CD14-positive monocyte (primary cell): ENCODE results near the gene TMEM132D. TPM values are rescaled to one million over a fixed set of nuclear protein-coding genes. Genes with fewer than 3 reads are reported as not detected.

ENCODE experiments used
- DNase-seq, 3 donors: peaks; one replicate each; pipeline ENCODE4 v3.0.0-alpha.2; 2011 to 2022
- H2AFZ ChIP-seq: 2 replicates; pipeline ENCODE4 v1.6.0; 2012; ENCODE audit warnings: mild to moderate bottlenecking, low read depth, low read length, inconsistent platforms; ENCODE audit not compliant: insufficient read depth, poor library complexity, severe bottlenecking
- H3K27ac ChIP-seq, 2 donors: 1 replicate in 1 of 2; 2 replicates in 1 of 2; pipeline ENCODE4 v1.5.1; 2012 to 2013; ENCODE audit warnings: low read length in 2 of 2, control low read depth in 1 of 2, inconsistent platforms in 1 of 2, low read depth in 1 of 2, mild to moderate bottlenecking in 1 of 2
- H3K27me3 ChIP-seq, 2 donors: one replicate each; pipeline versions ENCODE4 v1.6.0 to v1.6.1; 2011 to 2013; ENCODE audit warnings: low read length in 2 of 2; ENCODE audit not compliant: control insufficient read depth in 2 of 2, insufficient read depth in 2 of 2
- H3K36me3 ChIP-seq, 2 donors: replicated peaks in 1 of 2; 1 replicate in 1 of 2; 2 replicates in 1 of 2; pipeline versions ENCODE4 v1.5.1 to v1.6.1; 2012 to 2013; ENCODE audit warnings: low read length in 2 of 2, control low read depth in 1 of 2, inconsistent platforms in 1 of 2, mild to moderate bottlenecking in 1 of 2; ENCODE audit not compliant: insufficient read depth in 2 of 2, control insufficient read depth in 1 of 2
- H3K4me1 ChIP-seq, 2 donors: 1 replicate in 1 of 2; 2 replicates in 1 of 2; pipeline versions ENCODE4 v1.5.1 to v1.6.1; 2012 to 2013; ENCODE audit warnings: low read length in 2 of 2, control low read depth in 1 of 2, inconsistent platforms in 1 of 2, mild to moderate bottlenecking in 1 of 2, moderate library complexity in 1 of 2; ENCODE audit not compliant: insufficient read depth in 2 of 2, control insufficient read depth in 1 of 2
- H3K4me2 ChIP-seq: replicated peaks from 2 replicates; pipeline ENCODE3; 2012; ENCODE audit warnings: low read length, moderate library complexity, mild to moderate bottlenecking; ENCODE audit not compliant: poor library complexity, severe bottlenecking; ENCODE audit errors: extremely low read depth
- H3K4me3 ChIP-seq, 3 experiments: fragments of 200-600 bp in 1 of 3; sonication (generic) in 1 of 3; replicated peaks in 1 of 3; 1 replicate in 2 of 3; 2 replicates in 1 of 3; pipeline ENCODE4 v1.5.1; 2011 to 2013; ENCODE audit warnings: low read length in 3 of 3, mild to moderate bottlenecking in 3 of 3, control low read depth in 2 of 3, low read depth in 2 of 3, inconsistent platforms in 1 of 3, moderate library complexity in 1 of 3
- H3K79me2 ChIP-seq: 2 replicates; pipeline ENCODE4 v1.6.0; 2012; ENCODE audit warnings: mild to moderate bottlenecking, control low read depth, inconsistent platforms, low read length, moderate library complexity; ENCODE audit not compliant: insufficient read depth
- H3K9ac ChIP-seq: 2 replicates; pipeline ENCODE4 v1.6.0; 2017; ENCODE audit warnings: low read length, mild to moderate bottlenecking; ENCODE audit not compliant: insufficient read depth, poor library complexity, severe bottlenecking
- H3K9me3 ChIP-seq, 2 donors: replicated peaks in 1 of 2; 1 replicate in 1 of 2; 2 replicates in 1 of 2; pipeline versions ENCODE4 v1.5.1 to v1.6.1; 2012 to 2013; ENCODE audit warnings: low read length in 2 of 2, control low read depth in 1 of 2; ENCODE audit not compliant: control insufficient read depth in 1 of 2, insufficient read depth in 1 of 2
- H4K20me1 ChIP-seq: 2 replicates; pipeline ENCODE4 v1.6.0; 2012; ENCODE audit warnings: mild to moderate bottlenecking, low read length, control low read depth, moderate library complexity; ENCODE audit not compliant: insufficient read depth
- H3K27ac Mint-ChIP-seq, 7 donors: one replicate each; pipeline ENCODE4 v1.8.0; 2020; ENCODE audit warnings: mild to moderate bottlenecking in 7 of 7, mixed read lengths in 7 of 7, moderate library complexity in 6 of 7, inconsistent platforms in 2 of 7
- H3K27me3 Mint-ChIP-seq, 3 donors: one replicate each; pipeline ENCODE4 v1.8.0; 2021 to 2022; ENCODE audit warnings: low read depth in 3 of 3, mild to moderate bottlenecking in 3 of 3, mixed read lengths in 3 of 3, moderate library complexity in 3 of 3, inconsistent platforms in 1 of 3
- H3K36me3 Mint-ChIP-seq, 2 donors: one replicate each; pipeline ENCODE4 v1.8.0; 2020; ENCODE audit warnings: mixed read lengths in 2 of 2, inconsistent platforms in 1 of 2, mild to moderate bottlenecking in 1 of 2
- H3K4me1 Mint-ChIP-seq: one replicate; pipeline ENCODE4 v1.8.0; 2020; ENCODE audit warnings: mild to moderate bottlenecking, mixed read lengths
- H3K4me3 Mint-ChIP-seq, 2 donors: one replicate each; pipeline ENCODE4 v1.8.0; 2020; ENCODE audit warnings: mild to moderate bottlenecking in 2 of 2, mixed read lengths in 2 of 2, moderate library complexity in 1 of 2
- H3K9me3 Mint-ChIP-seq, 7 donors: one replicate each; pipeline ENCODE4 v1.8.0; 2020 to 2022; ENCODE audit warnings: mixed read lengths in 7 of 7, mild to moderate bottlenecking in 6 of 7, moderate library complexity in 6 of 7, inconsistent platforms in 2 of 7
- CTCF ChIP-seq: fragments of 200-600 bp; IDR thresholded peaks from one replicate; pipeline ENCODE4 v1.8.0; 2022; ENCODE audit warnings: antibody characterized with exemption, mild to moderate bottlenecking
- WGBS: methylation state at CpG from one replicate; pipeline ENCODE4 v1.1.5; 2013; ENCODE audit warnings: missing lambda C conversion rate; ENCODE audit not compliant: insufficient coverage; 5-methylcytosine and 5-hydroxymethylcytosine counted together
- intact Hi-C, 2 donors: fragments of 100-400 bp; cut with micrococcal nuclease; formaldehyde crosslinking; loops; one replicate each; pipeline versions ENCODE4 v1.15.0 to v1.15.1; 2023
- polyA plus RNA-seq, 3 donors: library from polyadenylated mRNA; depleted of rRNA in 1 of 3; unstranded in 2 of 3; stranded (reverse) in 1 of 3; fragments of 300-500 nt in 2 of 3; fragments of >200 nt in 1 of 3; fragmentation: Illumina TruSeq in 2 of 3; gene quantifications; 1 replicate in 2 of 3; 2 replicates in 1 of 3; pipeline ENCODE4 v1.2.3, GENCODE V29; 2012 to 2021

The TMEM132D gene
- polyA plus RNA-seq, 3 donors: 0.04 TPM; not detected in 2

GRCh38 chr12:129635021-129635685, 268.7 kb downstream of the TMEM132D start:
- TF ChIP-seq CTCF: no peak
- 17% methylated on average over 1 of the region's 6 CpGs for WGBS
- no peaks in the 10 kb centered on the region for H3K4me1 Mint-ChIP-seq
- no peaks in the 10 kb centered on the region for H4K20me1 ChIP-seq
- H3K27me3 Mint-ChIP-seq: peaks cover 0 to 4% (median 0%) of the 10 kb centered on the region in 3 donors
- H3K4me1 ChIP-seq: no peaks in the 10 kb centered on the region
- H2AFZ ChIP-seq: no peak overlapping the region
- H3K79me2 ChIP-seq: no peaks in the 10 kb centered on the region
- no peak overlapping the region for H3K27ac ChIP-seq
- H3K4me2 ChIP-seq: no peak overlapping the region
- H3K27ac Mint-ChIP-seq: no peak overlapping the region
- H3K36me3 Mint-ChIP-seq: no peaks in the 10 kb centered on the region
- no peaks in the 10 kb centered on the region for H3K27me3 ChIP-seq
- no peak overlapping the region for H3K9ac ChIP-seq
- DNase-seq: no peak
- intact Hi-C loops: no loop called here
- no peaks in the 10 kb centered on the region for H3K36me3 ChIP-seq
- H3K4me3 ChIP-seq: no peak overlapping the region
- H3K9me3 ChIP-seq: peaks cover 0 to 7% of the 10 kb centered on the region in 2 donors
- H3K9me3 Mint-ChIP-seq: peaks cover 0 to 5% (median 4%) of the 10 kb centered on the region in 7 donors
- H3K4me3 Mint-ChIP-seq: no peak overlapping the region

- no peaks in the 10 kb centered on the region for H3K4me1 Mint-ChIP-seq
- DNase-seq: no peak
- H3K9me3 Mint-ChIP-seq: peaks cover 0 to 5% (median 2%) of the 10 kb centered on the region in 7 donors
- 85% methylated on average over 2 of the region's 6 CpGs for WGBS
- H3K36me3 Mint-ChIP-seq: no peaks in the 10 kb centered on the region
- no peaks in the 10 kb centered on the region for H3K27me3 ChIP-seq
- no peaks in the 10 kb centered on the region for H3K36me3 ChIP-seq
- H3K27ac ChIP-seq: no peak overlapping the region
- intact Hi-C loops: no loop called here
- H3K27me3 Mint-ChIP-seq: peaks cover 0 to 4% (median 0%) of the 10 kb centered on the region in 3 donors
- no peak overlapping the region for H3K4me2 ChIP-seq
- peaks cover 0 to 3% of the 10 kb centered on the region in 2 donors for H3K9me3 ChIP-seq
- no peaks in the 10 kb centered on the region for H3K4me1 ChIP-seq
- H3K4me3 Mint-ChIP-seq: no peak overlapping the region
- H3K27ac Mint-ChIP-seq: no peak overlapping the region
- H2AFZ ChIP-seq: no peak overlapping the region
- no peaks in the 10 kb centered on the region for H4K20me1 ChIP-seq
- H3K79me2 ChIP-seq: no peaks in the 10 kb centered on the region
- H3K4me3 ChIP-seq: no peak overlapping the region
- no peak overlapping the region for H3K9ac ChIP-seq
- no peak for TF ChIP-seq CTCF
Observed at GRCh38 chr12:129631316-129631715, 272.5 kb downstream of the TMEM132D start.
